Breast epithelium (tissue), 3 donors: Measurements from ENCODE around the gene STK36.

Experiments used
- POLR2A ChIP-seq: fragments of 450-650 bp; IDR thresholded peaks from one replicate; pipeline ENCODE4 v1.6.1; 2016; ENCODE audit warnings: antibody characterized with exemption, mild to moderate bottlenecking, moderate library complexity
- POLR2AphosphoS5 ChIP-seq, 3 donors: sonication (generic); formaldehyde crosslinking; IDR thresholded peaks; one replicate each; pipeline ENCODE4 v1.6.1; 2017; ENCODE audit warnings: antibody characterized with exemption in 3 of 3
- TF ChIP-seq, protein P1 (sequence below), 3 donors: fragments of 450-650 bp; IDR thresholded peaks; one replicate each; pipeline ENCODE4 v1.5.1; 2016 to 2017; ENCODE audit warnings: antibody characterized with exemption in 3 of 3, mild to moderate bottlenecking in 3 of 3, moderate library complexity in 3 of 3

DNA sequence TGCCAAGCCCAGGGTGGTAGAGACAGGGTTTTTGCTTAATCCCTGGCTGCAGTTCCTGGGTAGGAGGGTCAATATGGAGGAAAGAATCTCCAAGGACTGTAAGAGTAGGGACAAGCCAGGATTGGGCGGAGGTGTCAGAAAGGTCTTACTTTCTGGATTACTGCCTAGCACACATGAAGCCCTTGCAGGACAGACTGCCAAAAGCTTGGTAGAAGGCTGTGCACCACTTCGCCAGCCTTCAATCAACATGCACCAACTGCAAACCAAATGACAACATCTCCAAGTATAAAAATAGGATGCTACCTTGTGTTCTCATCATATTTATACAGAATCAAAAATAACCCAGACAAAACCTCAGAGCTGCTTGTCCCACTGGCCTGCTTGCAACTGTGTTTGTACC is 16.1 kb upstream of the STK36 start:
- TF ChIP-seq, protein P1, sequence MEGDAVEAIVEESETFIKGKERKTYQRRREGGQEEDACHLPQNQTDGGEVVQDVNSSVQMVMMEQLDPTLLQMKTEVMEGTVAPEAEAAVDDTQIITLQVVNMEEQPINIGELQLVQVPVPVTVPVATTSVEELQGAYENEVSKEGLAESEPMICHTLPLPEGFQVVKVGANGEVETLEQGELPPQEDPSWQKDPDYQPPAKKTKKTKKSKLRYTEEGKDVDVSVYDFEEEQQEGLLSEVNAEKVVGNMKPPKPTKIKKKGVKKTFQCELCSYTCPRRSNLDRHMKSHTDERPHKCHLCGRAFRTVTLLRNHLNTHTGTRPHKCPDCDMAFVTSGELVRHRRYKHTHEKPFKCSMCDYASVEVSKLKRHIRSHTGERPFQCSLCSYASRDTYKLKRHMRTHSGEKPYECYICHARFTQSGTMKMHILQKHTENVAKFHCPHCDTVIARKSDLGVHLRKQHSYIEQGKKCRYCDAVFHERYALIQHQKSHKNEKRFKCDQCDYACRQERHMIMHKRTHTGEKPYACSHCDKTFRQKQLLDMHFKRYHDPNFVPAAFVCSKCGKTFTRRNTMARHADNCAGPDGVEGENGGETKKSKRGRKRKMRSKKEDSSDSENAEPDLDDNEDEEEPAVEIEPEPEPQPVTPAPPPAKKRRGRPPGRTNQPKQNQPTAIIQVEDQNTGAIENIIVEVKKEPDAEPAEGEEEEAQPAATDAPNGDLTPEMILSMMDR (IDR thresholded peaks at IDR 0.05) = no peak
- no peak for TF ChIP-seq POLR2A
- no peak for TF ChIP-seq POLR2AphosphoS5 (IDR thresholded peaks at IDR 0.05)
